Measurements from ENCODE around the gene IQCM.

Gene IQCM

GRCh38 chr4:149749784-149750183 lies 65.9 kb downstream of the IQCM start:
- no peaks in the 10 kb centered on the region for H3K36me3 ChIP-seq
- no peaks in the 10 kb centered on the region for H3K9me3 ChIP-seq
- no peaks in the 10 kb centered on the region for H3K4me1 ChIP-seq
- H3K27me3 ChIP-seq, result peaks cover 4% of the 10 kb centered on the region; the same call in 1 of the 2 replicates
- no peak overlapping the region for H3K4me3 ChIP-seq (ENCODE audit: low read depth, low read length)
- DNase-seq, result no peak
- TF ChIP-seq CTCF (IDR thresholded peaks at IDR 0.05; ENCODE audit: low read depth, low read length), result no peak

GRCh38 chr4:149747646-149748045 lies 68.0 kb downstream of the IQCM start:
- Histone ChIP-seq H3K4me1 (no peaks in the 10 kb centered on the region), H3K36me3 (no peaks in the 10 kb centered on the region), H3K4me3 (ENCODE audit: low read depth, low read length) (no peak overlapping the region), H3K9me3 (no peaks in the 10 kb centered on the region), H3K27me3 (peaks cover 4% of the 10 kb centered on the region)
- TF ChIP-seq CTCF (IDR thresholded peaks at IDR 0.05; ENCODE audit: low read depth, low read length), result no peak
- DNase-seq, result no peak

GRCh38 chr4:149746276-149746675 lies 69.4 kb downstream of the IQCM start:
- H3K4me1 ChIP-seq, result no peaks in the 10 kb centered on the region
- DNase-seq, result no peak
- no peak overlapping the region for H3K4me3 ChIP-seq (ENCODE audit: low read depth, low read length)
- no peak for TF ChIP-seq CTCF (IDR thresholded peaks at IDR 0.05; ENCODE audit: low read depth, low read length)
- H3K27me3 ChIP-seq, result peaks cover 4% of the 10 kb centered on the region
- H3K9me3 ChIP-seq, result no peaks in the 10 kb centered on the region
- H3K36me3 ChIP-seq, result no peaks in the 10 kb centered on the region

- no peaks in the 10 kb centered on the region for H3K36me3 ChIP-seq
- TF ChIP-seq CTCF (IDR thresholded peaks at IDR 0.05; ENCODE audit: low read depth, low read length), result no peak
- DNase-seq, result no peak
These were observed 74.3 kb downstream of the IQCM start for GRCh38 chr4:149741186-149741831.

GRCh38 chr4:149738156-149738555 lies 77.5 kb downstream of the IQCM start:
- Histone ChIP-seq H3K27me3 (no peaks in the 10 kb centered on the region; the same call in 1 of the 2 replicates), H3K36me3 (no peaks in the 10 kb centered on the region), H3K9me3 (no peaks in the 10 kb centered on the region), H3K4me1 (no peaks in the 10 kb centered on the region), H3K4me3 (ENCODE audit: low read depth, low read length) (no peak overlapping the region)
- no peak for DNase-seq
- TF ChIP-seq CTCF (IDR thresholded peaks at IDR 0.05; ENCODE audit: low read depth, low read length), result no peak

More at GRCh38 chr4:149741186-149741831, 74.3 kb downstream of the IQCM start:
- Histone ChIP-seq H3K4me3 (ENCODE audit: low read depth, low read length) (no peak overlapping the region), H3K27me3 (no peaks in the 10 kb centered on the region; the same call in 1 of the 2 replicates), H3K4me1 (no peaks in the 10 kb centered on the region), H3K9me3 (no peaks in the 10 kb centered on the region)

GRCh38 chr4:149735796-149736195 lies 79.8 kb downstream of the IQCM start:
- Histone ChIP-seq H3K27me3 (no peaks in the 10 kb centered on the region), H3K4me3 (ENCODE audit: low read depth, low read length) (no peak overlapping the region), H3K36me3 (no peaks in the 10 kb centered on the region), H3K4me1 (no peaks in the 10 kb centered on the region), H3K9me3 (no peaks in the 10 kb centered on the region)
- no peak for TF ChIP-seq CTCF (IDR thresholded peaks at IDR 0.05; ENCODE audit: low read depth, low read length)
- DNase-seq, result no peak

All from BE2C (cell line).